Activated T-cell treated with anti-CD3 and anti-CD28 coated beads, Interleukin-2, amount 50 U/mL, for 4 hours (primary cell): Measurements from ENCODE around the gene TRUB2. TPM values are rescaled to one million over a fixed set of nuclear protein-coding genes. Genes with fewer than 3 reads are reported as not detected.
"Not testable (repeated sequence)": the region's sequence is repeated elsewhere in the genome, so short reads cannot be mapped to it uniquely, and the experiment has no call there.

Experiments used
- ATAC-seq, 2 donors: fragments of 200-7000 bp; cut with Tn5 transposase; one replicate each; pipeline ENCODE4 v1.10.0; 2021
- DNase-seq: peaks from one replicate; pipeline ENCODE4 v3.0.0-alpha.2; 2020
- H3K27me3 Mint-ChIP-seq: one replicate; pipeline ENCODE4 v1.8.0; 2021; ENCODE audit warnings: low read depth, mixed read lengths
- H3K36me3 Mint-ChIP-seq: one replicate; pipeline ENCODE4 v1.8.0; 2022; ENCODE audit warnings: mixed read lengths; ENCODE audit not compliant: insufficient read depth
- H3K4me1 Mint-ChIP-seq: one replicate; pipeline ENCODE4 v1.8.0; 2021; ENCODE audit warnings: low read depth, mixed read lengths
- H3K4me3 Mint-ChIP-seq: one replicate; pipeline ENCODE4 v1.8.0; 2021; ENCODE audit warnings: mild to moderate bottlenecking, moderate library complexity, mixed read lengths
- H3K9me3 Mint-ChIP-seq: one replicate; pipeline ENCODE4 v1.8.0; 2021; ENCODE audit warnings: mixed read lengths
- total RNA-seq, 3 donors: library from RNA; stranded (reverse); gene quantifications; one replicate each; pipeline ENCODE4 v1.2.1, GENCODE V29; 2021

Gene TRUB2
- total RNA-seq, 3 donors from 2014 or later = 64.6 to 71.7 (median 69.7) TPM

DNA sequence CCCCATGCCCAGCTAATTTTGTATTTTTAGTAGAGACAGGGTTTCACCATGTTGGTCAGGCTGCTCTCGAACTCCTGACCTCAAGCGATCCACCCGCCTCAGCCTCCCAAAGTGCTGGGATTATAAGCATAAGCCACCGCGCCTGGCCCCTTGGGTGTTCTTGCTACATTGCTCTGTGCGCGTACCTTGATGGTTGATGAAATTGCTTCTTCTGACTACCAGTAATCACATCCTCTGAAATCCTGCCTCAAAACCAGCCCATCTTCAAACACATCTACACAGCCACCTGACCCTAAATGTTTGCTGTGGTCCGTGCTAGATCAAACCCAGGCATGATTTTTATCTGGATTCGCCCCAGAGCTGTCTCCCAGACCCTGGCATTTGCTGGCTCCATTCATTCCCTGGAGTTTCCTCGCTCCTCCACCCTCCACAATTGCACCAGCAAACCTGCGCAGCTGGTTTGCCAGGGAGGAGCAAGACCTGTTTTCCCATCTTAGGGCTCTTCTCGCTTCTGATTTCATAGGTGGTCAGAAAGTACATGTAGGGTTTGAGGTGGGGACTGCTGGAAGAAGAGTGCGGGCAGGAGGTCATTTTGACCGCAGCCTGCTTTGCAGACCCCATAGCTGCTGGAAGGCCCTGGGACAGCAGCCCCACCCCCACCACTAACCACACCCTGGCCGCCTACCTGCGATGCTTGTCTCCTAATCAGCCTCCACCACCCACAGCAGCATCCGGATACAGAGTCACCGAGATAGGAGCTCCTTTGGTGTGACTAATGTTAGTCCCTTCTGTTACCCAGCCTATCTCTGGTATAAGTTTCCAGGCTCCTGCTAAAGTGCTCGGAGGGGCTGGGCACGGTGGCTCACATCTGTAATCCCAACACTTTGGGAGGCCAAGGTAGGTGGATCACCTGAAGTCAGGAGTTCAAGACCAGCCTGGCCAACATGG lies 23.4 kb downstream of the TRUB2 start:
- Mint-ChIP-seq H3K27me3 (no peaks in the 10 kb centered on the region), H3K4me3 (no peak overlapping the region), H3K9me3 (no peaks in the 10 kb centered on the region), H3K4me1 (no peaks in the 10 kb centered on the region), H3K36me3 (no peaks in the 10 kb centered on the region)
- no peak for ATAC-seq
- DNase-seq = no peak

DNA sequence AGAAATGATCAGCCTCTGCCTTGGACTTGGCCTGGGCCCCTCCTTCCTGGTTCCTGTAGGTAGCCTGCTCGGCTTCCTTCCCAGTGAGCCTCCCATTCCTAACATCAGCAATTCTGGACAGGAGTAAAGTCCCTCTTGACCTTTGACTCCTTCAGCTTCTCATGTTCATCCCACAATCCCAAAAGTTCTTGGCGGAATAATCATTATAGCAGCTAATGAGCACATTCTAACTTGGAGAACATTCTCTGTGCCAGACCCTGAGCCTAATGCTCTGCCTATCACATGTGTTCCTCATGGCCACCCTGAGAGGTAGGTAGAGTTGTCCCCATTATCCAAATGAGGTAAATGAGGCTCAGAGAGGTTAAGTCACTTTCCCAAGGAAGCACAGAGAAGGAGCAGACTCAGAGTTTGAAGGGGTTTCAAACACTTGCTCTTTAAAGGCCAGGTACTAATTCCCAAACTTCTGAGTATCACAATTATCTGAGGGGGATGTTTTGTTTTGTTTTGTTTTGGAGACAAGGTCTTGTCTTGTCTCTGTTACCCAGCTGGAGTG lies 24.9 kb downstream of the TRUB2 start:
- no peak overlapping the region for H3K4me3 Mint-ChIP-seq
- no peak for DNase-seq
- no peaks in the 10 kb centered on the region for H3K36me3 Mint-ChIP-seq
- H3K27me3 Mint-ChIP-seq = no peaks in the 10 kb centered on the region
- ATAC-seq = no peak
- H3K4me1 Mint-ChIP-seq = no peaks in the 10 kb centered on the region
- no peaks in the 10 kb centered on the region for H3K9me3 Mint-ChIP-seq

DNA sequence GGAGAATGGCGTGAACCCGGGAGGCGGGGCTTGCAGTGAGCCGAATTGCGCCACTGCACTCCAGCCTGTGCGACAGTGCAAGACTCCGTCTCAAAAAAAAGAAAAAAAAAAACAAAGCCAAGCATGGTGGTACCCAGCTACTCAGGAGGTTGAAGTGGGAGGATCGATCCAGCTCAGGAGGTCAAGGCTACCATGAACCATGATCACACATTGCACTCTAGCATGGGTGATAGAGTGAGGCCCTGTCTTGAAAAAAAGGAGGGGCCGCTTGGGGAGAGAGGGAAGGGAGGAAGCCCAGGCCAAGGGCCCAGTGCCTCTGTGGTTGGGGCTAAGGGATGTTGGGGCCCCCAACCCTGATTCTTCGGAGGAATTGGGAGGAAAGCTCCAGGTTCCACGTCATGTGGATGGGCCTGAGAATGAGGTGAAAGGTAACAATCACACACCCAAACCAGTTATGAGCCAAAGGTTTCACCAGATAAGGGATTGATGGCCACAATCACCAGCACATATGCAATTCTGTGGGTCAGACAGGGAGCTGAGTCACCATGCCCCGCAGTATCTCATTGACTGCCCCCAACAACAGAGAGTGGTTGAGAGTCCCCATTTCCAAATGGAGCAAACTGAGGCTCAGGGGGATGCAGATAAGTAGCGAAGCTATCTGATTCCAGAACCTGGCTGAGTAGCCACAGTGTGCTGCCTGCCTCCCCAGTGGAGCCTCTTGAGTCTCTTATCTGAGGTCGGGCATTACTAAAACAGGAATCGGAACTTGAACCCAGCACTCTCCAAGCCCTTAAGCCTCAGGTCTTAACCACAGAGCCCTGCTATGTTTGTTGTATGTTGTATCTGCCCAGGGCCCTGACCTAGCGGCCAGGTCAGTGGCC lies 25.7 kb downstream of the TRUB2 start:
- H3K4me1 Mint-ChIP-seq = no peaks in the 10 kb centered on the region
- no peak for DNase-seq
- no peaks in the 10 kb centered on the region for H3K27me3 Mint-ChIP-seq
- no peak for ATAC-seq
- H3K36me3 Mint-ChIP-seq = no peaks in the 10 kb centered on the region
- no peaks in the 10 kb centered on the region for H3K9me3 Mint-ChIP-seq
- no peak overlapping the region for H3K4me3 Mint-ChIP-seq

DNA sequence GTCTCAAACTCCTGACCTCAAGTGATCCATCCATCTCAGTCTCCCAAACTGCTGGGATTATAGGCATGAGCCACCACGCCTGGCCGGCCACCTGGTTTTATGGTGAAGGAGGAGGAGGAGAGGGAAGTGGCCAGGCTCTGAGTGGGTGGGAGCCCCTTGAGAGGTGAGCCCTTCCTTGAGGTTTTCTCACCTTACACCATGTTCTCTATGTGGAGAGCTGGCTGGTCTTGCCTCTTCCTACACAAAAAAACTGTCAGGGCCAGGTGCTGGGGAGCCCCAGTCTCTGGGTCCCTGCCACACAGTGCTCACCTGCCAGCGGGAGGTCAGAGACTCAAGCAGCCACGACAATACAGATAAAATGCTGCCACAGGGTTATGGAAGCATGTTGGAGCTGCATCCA lies 28.1 kb downstream of the TRUB2 start:
- Mint-ChIP-seq H3K4me3 (no peak overlapping the region), H3K4me1 (no peaks in the 10 kb centered on the region), H3K27me3 (no peaks in the 10 kb centered on the region), H3K9me3 (no peaks in the 10 kb centered on the region), H3K36me3 (no peaks in the 10 kb centered on the region)
- DNase-seq (no peak), ATAC-seq (no peak)

DNA sequence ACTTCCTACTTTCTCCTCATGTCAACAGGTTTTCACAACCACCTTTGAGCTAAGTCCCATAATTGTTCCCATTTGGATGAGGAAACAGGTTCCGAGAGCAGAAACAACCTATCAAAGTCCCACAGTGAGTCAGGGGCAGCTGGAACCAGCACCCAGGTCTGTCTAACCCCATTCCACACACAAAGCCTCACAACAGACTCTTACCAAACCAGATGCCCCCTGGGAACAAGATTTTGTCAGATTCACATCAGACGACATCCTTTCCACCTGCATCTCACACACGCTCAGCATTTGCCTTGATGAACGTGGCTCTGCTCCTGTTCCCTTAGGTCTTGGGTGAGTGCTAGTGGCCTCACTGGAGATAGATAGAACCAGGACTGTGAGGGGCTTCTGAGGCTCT lies 29.2 kb downstream of the TRUB2 start:
- Mint-ChIP-seq H3K9me3 (no peaks in the 10 kb centered on the region), H3K36me3 (peaks cover 7% of the 10 kb centered on the region), H3K27me3 (no peaks in the 10 kb centered on the region), H3K4me3 (no peak overlapping the region), H3K4me1 (no peaks in the 10 kb centered on the region)
- DNase-seq = no peak
- no peak for ATAC-seq

DNA sequence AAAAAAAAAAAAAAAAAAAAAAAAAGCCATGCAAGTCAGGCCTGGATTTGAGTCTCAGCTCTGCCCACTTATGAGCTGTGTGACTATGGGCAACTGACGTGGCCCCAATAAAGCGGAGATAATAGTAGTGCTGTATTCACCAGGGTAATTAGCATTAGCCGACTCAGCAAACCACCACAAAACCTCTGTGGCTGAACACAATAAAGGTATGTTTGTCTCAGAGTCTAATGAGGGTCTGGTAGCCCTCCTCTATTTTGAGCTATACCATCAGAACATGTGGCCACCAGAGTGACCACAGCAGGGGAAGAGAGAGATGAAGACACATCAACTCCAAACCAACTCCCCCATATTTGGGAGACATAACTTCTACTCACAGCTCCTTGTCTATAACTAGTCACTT lies 30.2 kb downstream of the TRUB2 start:
- no peak for DNase-seq
- H3K4me1 Mint-ChIP-seq = no peaks in the 10 kb centered on the region
- H3K27me3 Mint-ChIP-seq = no peaks in the 10 kb centered on the region
- H3K4me3 Mint-ChIP-seq = no peak overlapping the region
- H3K9me3 Mint-ChIP-seq = no peaks in the 10 kb centered on the region
- ATAC-seq = no peak
- peaks cover 7% of the 10 kb centered on the region for H3K36me3 Mint-ChIP-seq

DNA sequence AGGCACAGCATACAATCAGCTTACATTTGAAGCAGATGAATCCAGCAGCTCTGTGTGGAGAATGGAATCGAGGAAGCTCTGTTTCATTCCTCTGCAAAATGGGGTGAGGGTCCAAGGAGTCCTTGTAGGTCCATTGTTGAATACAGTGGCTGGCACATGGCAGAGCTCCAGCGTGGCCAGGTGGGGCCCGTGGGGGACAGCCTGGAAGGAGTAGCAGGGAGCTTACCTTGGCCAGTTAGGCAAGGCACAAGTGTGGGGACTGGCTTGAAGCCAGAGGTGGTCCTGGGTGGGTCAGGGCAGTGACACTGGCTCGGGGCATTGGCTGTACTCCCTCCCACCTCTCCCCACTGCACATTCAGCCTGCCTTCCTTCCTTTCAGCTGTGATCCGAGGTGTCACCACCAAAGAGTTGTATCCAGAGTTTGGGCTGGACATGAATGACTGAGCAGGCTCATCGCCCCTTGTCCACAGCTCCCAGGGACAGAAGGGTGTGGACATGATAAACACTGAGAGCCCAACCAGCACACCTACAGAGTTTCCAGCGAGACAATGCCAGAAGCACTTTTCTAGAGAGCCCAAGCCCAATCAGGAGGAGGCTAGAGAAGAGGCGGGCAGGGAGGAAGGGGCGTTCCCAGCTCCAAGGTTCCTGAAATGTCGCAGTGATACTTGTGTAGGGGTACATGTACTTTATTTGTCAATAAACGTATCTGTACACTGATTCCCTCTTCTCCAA lies 33.8 kb downstream of the TRUB2 start:
- DNase-seq (no peak), ATAC-seq (no peak)
- Mint-ChIP-seq H3K36me3 (peaks cover 12% of the 10 kb centered on the region), H3K4me1 (no peaks in the 10 kb centered on the region), H3K4me3 (no peak overlapping the region), H3K9me3 (no peaks in the 10 kb centered on the region), H3K27me3 (no peaks in the 10 kb centered on the region)

DNA sequence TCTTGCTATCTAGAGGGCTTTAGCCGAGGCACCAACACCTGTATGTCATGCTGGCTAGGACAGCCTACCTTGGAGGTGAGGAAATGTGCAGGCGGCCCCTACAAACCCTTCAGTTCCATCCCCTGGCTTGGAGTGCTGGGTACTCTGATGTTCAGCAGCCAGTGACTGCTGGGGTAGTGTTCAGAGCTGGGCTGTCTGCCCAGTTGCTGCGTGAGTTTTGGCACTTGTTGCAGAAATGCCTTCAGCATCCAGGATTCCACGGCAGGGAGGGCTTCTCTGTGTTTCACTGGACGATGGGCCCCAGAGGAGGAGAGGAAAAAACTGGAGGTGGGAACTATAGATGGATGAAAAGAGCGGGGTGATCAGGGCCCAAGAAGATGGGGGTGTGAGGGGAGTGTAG lies 35.8 kb downstream of the TRUB2 start:
- Mint-ChIP-seq H3K4me1 (no peaks in the 10 kb centered on the region), H3K36me3 (peaks cover 14% of the 10 kb centered on the region), H3K27me3 (no peaks in the 10 kb centered on the region), H3K9me3 (no peaks in the 10 kb centered on the region), H3K4me3 (no peak overlapping the region)
- ATAC-seq (no peak), DNase-seq (no peak)

DNA sequence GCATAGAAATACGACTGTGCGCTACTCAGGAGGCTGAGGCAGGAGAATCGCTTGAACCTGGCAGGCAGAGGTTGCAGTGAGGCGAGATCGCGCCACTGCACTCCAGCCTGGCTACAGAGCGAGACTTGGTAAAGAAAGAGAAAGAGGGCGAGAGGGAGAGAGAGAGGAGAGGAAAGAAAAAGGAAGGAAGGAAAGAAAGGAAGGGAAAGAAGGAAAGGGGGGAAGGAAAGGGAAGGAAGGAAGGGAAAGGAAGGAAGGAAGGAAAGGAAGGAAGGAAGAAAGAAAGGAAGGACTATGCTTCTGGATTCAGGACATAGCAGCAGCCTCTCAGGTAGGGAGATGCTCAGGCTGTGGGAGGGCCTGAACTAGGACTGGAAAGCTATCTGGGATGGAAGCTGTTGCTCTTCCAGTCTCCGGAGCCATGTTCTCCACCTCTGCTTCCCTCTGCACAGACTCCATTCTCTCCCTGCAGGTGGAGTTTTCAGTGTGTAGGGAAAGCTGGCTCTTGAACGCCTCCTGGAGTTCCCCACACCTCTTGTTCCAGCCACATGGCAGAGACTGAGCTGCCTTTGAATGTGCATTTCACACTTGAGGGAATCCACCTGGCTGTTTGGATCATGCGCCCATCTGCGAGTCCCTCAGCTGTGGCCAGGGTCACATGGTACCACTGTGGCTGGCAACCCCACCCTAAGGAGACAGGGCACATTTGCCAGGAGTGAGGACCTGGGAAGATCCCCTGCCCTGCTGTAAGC lies 37.0 kb downstream of the TRUB2 start:
- no peaks in the 10 kb centered on the region for H3K9me3 Mint-ChIP-seq
- H3K36me3 Mint-ChIP-seq = peaks cover 17% of the 10 kb centered on the region
- ATAC-seq (no peak), DNase-seq (no peak)
- no peak overlapping the region for H3K4me3 Mint-ChIP-seq
- peaks cover under 1% of the 10 kb centered on the region for H3K4me1 Mint-ChIP-seq
- H3K27me3 Mint-ChIP-seq = no peaks in the 10 kb centered on the region

DNA sequence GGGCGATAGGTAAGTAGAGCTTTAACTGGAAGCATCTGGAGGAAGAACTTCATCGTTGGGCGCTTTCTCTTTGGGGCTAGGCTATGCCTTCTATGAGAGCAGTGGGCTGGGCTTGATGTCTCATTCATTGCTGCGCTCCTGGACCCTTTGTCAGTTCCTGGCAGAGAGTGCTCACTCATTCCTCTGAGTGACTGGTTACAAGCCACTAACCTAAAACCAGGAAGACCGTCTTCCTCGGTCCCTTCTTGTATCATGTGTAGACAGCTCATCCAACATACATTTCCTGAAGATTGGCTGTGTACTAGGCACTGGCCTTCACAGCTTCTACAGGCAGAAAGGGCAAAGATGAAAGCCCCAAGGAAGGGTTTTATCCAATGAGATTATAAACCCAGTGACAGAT lies 39.7 kb downstream of the TRUB2 start:
- no peak overlapping the region for H3K4me3 Mint-ChIP-seq

DNA sequence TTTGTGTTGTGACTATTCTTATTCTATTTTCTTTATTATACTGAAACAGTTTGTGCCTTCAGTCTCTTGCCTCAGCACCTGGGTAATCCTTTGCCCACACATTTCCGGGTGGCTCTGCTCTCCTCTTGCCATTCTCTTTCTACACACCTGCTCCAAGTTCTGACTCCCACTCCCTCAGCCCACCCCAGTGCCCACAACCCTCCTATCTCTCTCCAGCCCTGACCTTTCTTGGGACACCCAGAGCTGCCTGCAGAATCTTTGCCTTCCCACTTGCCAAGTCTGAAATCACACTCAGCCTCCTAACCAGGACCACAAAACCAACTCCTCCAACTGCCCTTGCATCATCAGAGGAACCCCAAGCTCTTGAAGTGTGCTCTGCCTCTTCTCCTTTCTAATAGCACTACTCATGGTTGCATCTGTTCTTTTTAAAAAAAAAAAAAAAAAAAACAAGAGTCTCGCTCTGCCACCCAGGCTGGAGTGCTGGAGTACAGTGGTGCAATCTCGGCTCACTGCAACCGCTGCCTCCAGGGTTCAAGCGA lies 42.1 kb downstream of the TRUB2 start:
- Mint-ChIP-seq H3K4me1 (peaks cover 17% of the 10 kb centered on the region), H3K36me3 (peaks cover 9% of the 10 kb centered on the region), H3K27me3 (no peaks in the 10 kb centered on the region), H3K4me3 (no peak overlapping the region), H3K9me3 (no peaks in the 10 kb centered on the region)
- ATAC-seq (no peak), DNase-seq (no peak)

More for the DNA sequence above, 39.7 kb downstream of the TRUB2 start:
- peaks cover 12% of the 10 kb centered on the region for H3K36me3 Mint-ChIP-seq
- no peaks in the 10 kb centered on the region for H3K27me3 Mint-ChIP-seq
- ATAC-seq = no peak
- no peak for DNase-seq
- no peaks in the 10 kb centered on the region for H3K9me3 Mint-ChIP-seq
- peaks cover 6% of the 10 kb centered on the region for H3K4me1 Mint-ChIP-seq

DNA sequence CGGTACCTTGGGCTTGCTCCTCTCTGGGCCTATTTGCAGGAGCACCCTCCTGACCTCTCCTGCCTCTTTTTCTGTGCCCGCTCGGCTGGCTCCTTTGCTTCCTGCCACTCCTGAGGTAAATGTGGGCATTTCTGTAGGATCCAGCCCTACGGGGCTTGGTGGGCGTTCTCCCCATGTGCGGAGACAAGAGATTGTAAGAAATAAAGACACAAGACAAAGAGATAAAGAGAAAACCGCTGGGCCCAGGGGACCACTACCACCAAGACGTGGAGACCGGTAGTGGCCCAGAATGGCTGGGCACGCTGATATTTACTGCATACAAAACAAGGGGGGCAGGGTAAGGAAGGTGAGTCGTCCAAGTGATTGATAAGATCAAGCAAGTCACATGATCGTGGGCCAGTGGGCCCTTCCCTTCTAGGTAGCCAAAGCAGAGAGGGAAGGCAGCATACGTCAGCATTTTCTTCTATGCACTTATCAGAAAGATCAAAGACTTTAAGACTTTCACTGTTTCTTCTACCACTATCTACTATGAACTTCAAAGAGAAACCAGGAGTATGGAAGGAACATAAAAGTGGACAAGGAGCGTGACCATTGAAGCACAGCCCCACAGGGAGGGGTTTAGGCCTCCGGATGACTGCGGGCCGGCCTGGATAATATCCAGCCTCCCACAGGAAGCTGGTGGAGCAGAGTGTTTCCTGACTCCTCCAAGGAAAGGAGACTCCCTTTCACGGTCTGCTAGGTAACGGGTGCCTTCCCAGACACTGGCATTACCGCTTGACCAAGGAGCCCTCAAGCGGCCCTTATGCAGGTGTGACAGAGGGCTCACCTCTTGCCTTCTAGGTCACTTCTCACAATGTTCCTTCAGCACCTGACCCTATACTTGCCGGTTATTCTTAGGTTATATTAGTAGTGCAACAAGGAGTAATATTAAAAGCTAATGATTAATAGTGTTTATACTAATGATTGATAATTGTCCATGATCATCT lies 42.9 kb downstream of the TRUB2 start:
- peaks cover 24% of the 10 kb centered on the region for H3K4me1 Mint-ChIP-seq
- H3K27me3 Mint-ChIP-seq, H3K4me3 Mint-ChIP-seq, DNase-seq, H3K36me3 Mint-ChIP-seq, ATAC-seq, H3K9me3 Mint-ChIP-seq: not testable (repeated sequence)
